Cardiac muscle cell (in vitro differentiated cells and primary cell): ENCODE measurements around the gene TMX4. TPM values are rescaled to one million over a fixed set of nuclear protein-coding genes. Genes with fewer than 3 reads are reported as not detected.
A peak's percentile ranks its signal among the peaks of the same experiment; 100 is the strongest.

Source experiments
- DNase-seq, 2 donors: peaks; one replicate each; pipeline versions ENCODE4 v3.0.0 to v3.0.0-alpha.2; 2010 to 2017; ENCODE audit warnings: low read depth in 1 of 2, low spot score in 1 of 2
- H3K27ac ChIP-seq: fragments of 200-600 bp; sonication (generic); 2 replicates; pipeline ENCODE4 v1.5.1; 2016
- H3K27me3 ChIP-seq: fragments of 200-600 bp; sonication (generic); 2 replicates; pipeline ENCODE4 v1.6.0; 2016; ENCODE audit warnings: control low read depth
- H3K36me3 ChIP-seq: fragments of 200-600 bp; sonication (generic); 2 replicates; pipeline ENCODE4 v1.5.1; 2016; ENCODE audit warnings: control low read depth
- H3K4me1 ChIP-seq: fragments of 200-600 bp; sonication (generic); 2 replicates; pipeline ENCODE4 v1.8.1; 2017; ENCODE audit warnings: low read depth, mild to moderate bottlenecking, mixed run types
- H3K4me3 ChIP-seq: fragments of 200-600 bp; sonication (generic); 2 replicates; pipeline ENCODE4 v1.5.1; 2016; ENCODE audit warnings: mild to moderate bottlenecking
- H3K9me3 ChIP-seq: fragments of 200-600 bp; sonication (generic); 2 replicates; pipeline ENCODE4 v1.5.1; 2017; ENCODE audit warnings: low read depth, mild to moderate bottlenecking, control low read depth
- CTCF ChIP-seq: IDR thresholded peaks from 2 replicates; pipeline ENCODE4 v1.5.1; 2012; ENCODE audit warnings: low read depth, mild to moderate bottlenecking, low read length
- polyA plus RNA-seq: library from polyadenylated mRNA; unstranded; fragments of >200 nt; fragmentation: Nextera tagmentation; extraction: Ambion mirVana; gene quantifications from 2 replicates; pipeline ENCODE4 v1.2.1, GENCODE V29; 2016
- total RNA-seq: library from RNA; depleted of rRNA; stranded (reverse); fragments of >200 nt; gene quantifications from 2 replicates; pipeline ENCODE4 v1.2.3, GENCODE V29; 2016

Gene TMX4
- total and polyA plus RNA-seq, 2 experiments from 2014 or later, result 34.8 to 42.2 TPM

GRCh38 chr20:8049310-8049709, 29.7 kb upstream of the TMX4 start:
- Histone ChIP-seq H3K36me3 (no peaks in the 10 kb centered on the region), H3K4me3 (no peak overlapping the region), H3K9me3 (no peaks in the 10 kb centered on the region), H3K27me3 (no peaks in the 10 kb centered on the region), H3K4me1 (no peaks in the 10 kb centered on the region), H3K27ac (no peak overlapping the region)
- DNase-seq, result peak in 1 of 2 donors; percentile 38
- no peak for TF ChIP-seq CTCF

GRCh38 chr20:8045946-8046345, 26.4 kb upstream of the TMX4 start:
- no peak for DNase-seq
- Histone ChIP-seq H3K27ac (no peak overlapping the region), H3K4me1 (no peaks in the 10 kb centered on the region), H3K27me3 (no peaks in the 10 kb centered on the region), H3K4me3 (no peak overlapping the region), H3K36me3 (no peaks in the 10 kb centered on the region), H3K9me3 (no peaks in the 10 kb centered on the region)
- TF ChIP-seq CTCF, result no peak

- H3K27ac ChIP-seq, result no peak overlapping the region
- no peaks in the 10 kb centered on the region for H3K9me3 ChIP-seq
- no peaks in the 10 kb centered on the region for H3K4me1 ChIP-seq
- no peaks in the 10 kb centered on the region for H3K36me3 ChIP-seq
- DNase-seq, result peak; percentile 76 to 79
- no peaks in the 10 kb centered on the region for H3K27me3 ChIP-seq
- no peak overlapping the region for H3K4me3 ChIP-seq
- TF ChIP-seq CTCF, result peak; percentile 54
These were observed 24.2 kb upstream of the TMX4 start for GRCh38 chr20:8043687-8044282.

- Histone ChIP-seq H3K27ac (no peak overlapping the region), H3K9me3 (no peaks in the 10 kb centered on the region), H3K36me3 (no peaks in the 10 kb centered on the region), H3K4me3 (no peak overlapping the region), H3K4me1 (no peaks in the 10 kb centered on the region), H3K27me3 (peaks cover 6% of the 10 kb centered on the region)
- TF ChIP-seq CTCF, result no peak
- no peak for DNase-seq
These were observed 19.5 kb upstream of the TMX4 start for GRCh38 chr20:8039042-8039441.

- Histone ChIP-seq H3K27ac (no peak overlapping the region), H3K4me1 (no peaks in the 10 kb centered on the region), H3K4me3 (no peak overlapping the region), H3K9me3 (no peaks in the 10 kb centered on the region), H3K36me3 (no peaks in the 10 kb centered on the region), H3K27me3 (peaks cover 6% of the 10 kb centered on the region)
- DNase-seq, result no peak
- no peak for TF ChIP-seq CTCF
These were observed 17.2 kb upstream of the TMX4 start for GRCh38 chr20:8036771-8037170.
